ENCODE measurements around the gene SULT1E1.

Gene SULT1E1

GRCh38 chr4:69860052-69860451 is at the start of gene SULT1E1:
Gene SULT1E1 (minus strand): TSS chr4:69860145. CDS start chr4:69857644, 2,501 bp downstream.
- DNase-seq (ENCODE audit: low read depth in 1 of 2, low spot score in 1 of 2) = no peak

- DNase-seq (ENCODE audit: low read depth in 1 of 2, low spot score in 1 of 2) = no peak
Measured at GRCh38 chr4:69909195-69909594, 49.2 kb upstream of the SULT1E1 start.

- no peak for DNase-seq (ENCODE audit: low read depth in 1 of 2, low spot score in 1 of 2)
Measured at GRCh38 chr4:69907151-69907550, 47.2 kb upstream of the SULT1E1 start.

- DNase-seq (ENCODE audit: low read depth in 1 of 2, low spot score in 1 of 2) = no peak
Measured at GRCh38 chr4:69896530-69897116, 36.7 kb upstream of the SULT1E1 start.

GRCh38 chr4:69894721-69895120 is 34.8 kb upstream of the SULT1E1 start:
- no peak for DNase-seq (ENCODE audit: low read depth in 1 of 2, low spot score in 1 of 2)

- no peak for DNase-seq (ENCODE audit: low read depth in 1 of 2, low spot score in 1 of 2)
Measured at GRCh38 chr4:69894186-69894585, 34.2 kb upstream of the SULT1E1 start.

GRCh38 chr4:69888336-69888735 is 28.4 kb upstream of the SULT1E1 start:
- DNase-seq (ENCODE audit: low read depth in 1 of 2, low spot score in 1 of 2) = no peak

GRCh38 chr4:69882150-69882549 is 22.2 kb upstream of the SULT1E1 start:
- DNase-seq (ENCODE audit: low read depth in 1 of 2, low spot score in 1 of 2) = no peak

- DNase-seq (ENCODE audit: low read depth in 1 of 2, low spot score in 1 of 2) = no peak
Measured at GRCh38 chr4:69881173-69881773, 21.3 kb upstream of the SULT1E1 start.

- DNase-seq (ENCODE audit: low read depth in 1 of 2, low spot score in 1 of 2) = no peak
Measured at GRCh38 chr4:69878250-69878649, 18.3 kb upstream of the SULT1E1 start.

GRCh38 chr4:69877453-69877852 is 17.5 kb upstream of the SULT1E1 start:
- DNase-seq (ENCODE audit: low read depth in 1 of 2, low spot score in 1 of 2) = no peak

GRCh38 chr4:69876071-69876470 is 16.1 kb upstream of the SULT1E1 start:
- no peak for DNase-seq (ENCODE audit: low read depth in 1 of 2, low spot score in 1 of 2)

GRCh38 chr4:69875576-69875975 is 15.6 kb upstream of the SULT1E1 start:
- no peak for DNase-seq (ENCODE audit: low read depth in 1 of 2, low spot score in 1 of 2)

GRCh38 chr4:69874507-69874906 is 14.6 kb upstream of the SULT1E1 start:
- no peak for DNase-seq (ENCODE audit: low read depth in 1 of 2, low spot score in 1 of 2)

- DNase-seq (ENCODE audit: low read depth in 1 of 2, low spot score in 1 of 2) = no peak
Measured at GRCh38 chr4:69861756-69862155, 1.8 kb upstream of the SULT1E1 start.

- no peak for DNase-seq (ENCODE audit: low read depth in 1 of 2, low spot score in 1 of 2)
Measured at GRCh38 chr4:69860521-69861298, 765 bp upstream of the SULT1E1 start.

GRCh38 chr4:69859140-69859685 is 732 bp downstream of the SULT1E1 start:
- DNase-seq (ENCODE audit: low read depth in 1 of 2, low spot score in 1 of 2) = no peak

- no peak for DNase-seq (ENCODE audit: low read depth in 1 of 2, low spot score in 1 of 2)
Measured at GRCh38 chr4:69858690-69859089, 1.3 kb downstream of the SULT1E1 start.

- DNase-seq (ENCODE audit: low read depth in 1 of 2, low spot score in 1 of 2) = no peak
Measured at GRCh38 chr4:69855822-69856221, 4.1 kb downstream of the SULT1E1 start.

- no peak for DNase-seq (ENCODE audit: low read depth in 1 of 2, low spot score in 1 of 2)
Measured at GRCh38 chr4:69849969-69850368, 10.0 kb downstream of the SULT1E1 start.

GRCh38 chr4:69849297-69849696 is 10.6 kb downstream of the SULT1E1 start:
- DNase-seq (ENCODE audit: low read depth in 1 of 2, low spot score in 1 of 2) = no peak

- DNase-seq (ENCODE audit: low read depth in 1 of 2, low spot score in 1 of 2) = no peak
Measured at GRCh38 chr4:69848028-69848427, 11.9 kb downstream of the SULT1E1 start.
